Fibroblast of the aortic adventitia (primary cell): ENCODE measurements around the gene PDPN. TPM values are rescaled to one million over a fixed set of nuclear protein-coding genes. Genes with fewer than 3 reads are reported as not detected.

ENCODE experiments used
- DNase-seq: peaks from one replicate; pipeline ENCODE4 v3.0.0-alpha.2; 2010; ENCODE audit warnings: low read depth
- H3K4me3 ChIP-seq: 2 replicates; pipeline ENCODE4 v1.5.1; 2011; ENCODE audit warnings: low read depth, mild to moderate bottlenecking, control low read depth, low read length, moderate library complexity
- total RNA-seq: library from RNA; depleted of rRNA; stranded (reverse); fragments of >200 nt; gene quantifications from 2 replicates; pipeline ENCODE4 v1.2.3, GENCODE V29; 2012; ENCODE audit warnings: low replicate concordance
- TF ChIP-seq, protein P1 (sequence below): IDR thresholded peaks from 2 replicates; pipeline ENCODE4 v1.5.1; 2011; ENCODE audit warnings: mild to moderate bottlenecking, low read length, control low read depth, inconsistent platforms; ENCODE audit not compliant: insufficient read depth

Gene PDPN
- total RNA-seq, 1 donor: 2.0 TPM

DNA sequence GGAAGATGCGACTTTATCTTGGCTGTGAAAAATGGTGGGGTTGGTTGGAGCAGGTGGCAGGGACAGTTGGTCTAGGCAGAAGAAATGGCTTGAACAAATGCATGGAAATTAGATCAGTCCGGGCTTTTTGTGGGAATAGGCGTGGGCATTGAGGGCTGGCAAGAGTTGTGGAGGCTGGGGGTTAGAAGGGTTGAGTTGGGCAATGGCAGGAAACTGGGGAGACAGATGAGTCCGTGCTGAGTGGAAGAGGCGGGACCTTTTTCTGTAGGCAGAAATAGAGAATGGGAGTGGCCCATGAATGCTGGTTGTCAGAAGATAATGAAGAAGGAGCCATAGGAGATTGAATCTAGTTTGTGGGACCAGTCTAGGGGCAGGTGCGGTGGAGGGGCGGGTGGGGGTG, 6.9 kb downstream of the PDPN start:
- DNase-seq: no peak
- no peak overlapping the region for H3K4me3 ChIP-seq
- TF ChIP-seq, protein P1, sequence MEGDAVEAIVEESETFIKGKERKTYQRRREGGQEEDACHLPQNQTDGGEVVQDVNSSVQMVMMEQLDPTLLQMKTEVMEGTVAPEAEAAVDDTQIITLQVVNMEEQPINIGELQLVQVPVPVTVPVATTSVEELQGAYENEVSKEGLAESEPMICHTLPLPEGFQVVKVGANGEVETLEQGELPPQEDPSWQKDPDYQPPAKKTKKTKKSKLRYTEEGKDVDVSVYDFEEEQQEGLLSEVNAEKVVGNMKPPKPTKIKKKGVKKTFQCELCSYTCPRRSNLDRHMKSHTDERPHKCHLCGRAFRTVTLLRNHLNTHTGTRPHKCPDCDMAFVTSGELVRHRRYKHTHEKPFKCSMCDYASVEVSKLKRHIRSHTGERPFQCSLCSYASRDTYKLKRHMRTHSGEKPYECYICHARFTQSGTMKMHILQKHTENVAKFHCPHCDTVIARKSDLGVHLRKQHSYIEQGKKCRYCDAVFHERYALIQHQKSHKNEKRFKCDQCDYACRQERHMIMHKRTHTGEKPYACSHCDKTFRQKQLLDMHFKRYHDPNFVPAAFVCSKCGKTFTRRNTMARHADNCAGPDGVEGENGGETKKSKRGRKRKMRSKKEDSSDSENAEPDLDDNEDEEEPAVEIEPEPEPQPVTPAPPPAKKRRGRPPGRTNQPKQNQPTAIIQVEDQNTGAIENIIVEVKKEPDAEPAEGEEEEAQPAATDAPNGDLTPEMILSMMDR: no peak

DNA sequence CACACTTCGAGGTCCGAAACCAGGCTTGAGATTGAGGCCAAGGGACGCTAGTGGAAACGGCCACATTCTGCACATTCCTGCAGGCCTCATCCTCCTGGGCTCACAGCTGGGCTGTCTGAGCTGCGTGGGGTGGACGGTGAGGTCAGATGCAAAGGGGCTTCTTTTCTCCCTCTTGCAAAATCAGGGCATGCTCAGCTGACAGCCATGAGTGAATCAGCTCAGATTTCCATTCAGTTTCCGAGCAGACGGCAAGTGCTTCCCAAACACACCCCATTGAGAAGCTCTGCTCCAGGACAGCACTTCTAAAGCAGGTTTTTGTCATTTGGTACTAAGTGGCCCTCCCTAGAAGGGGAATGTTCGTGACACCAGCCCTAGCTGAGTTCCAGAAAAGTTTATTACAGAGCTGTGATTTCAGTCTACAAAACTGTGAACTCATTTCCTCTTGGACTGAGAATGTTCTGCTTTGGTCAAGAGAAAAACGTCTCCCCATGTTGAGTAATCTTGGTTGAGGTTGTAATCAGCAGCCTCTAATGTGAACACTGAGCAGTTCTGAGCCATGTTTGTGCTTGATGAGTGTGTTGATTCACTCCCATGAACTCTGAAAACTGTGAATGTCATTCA, 10.0 kb downstream of the PDPN start:
- H3K4me3 ChIP-seq: no peak overlapping the region
- TF ChIP-seq, protein P1: no peak
- DNase-seq: peak; percentile 79

DNA sequence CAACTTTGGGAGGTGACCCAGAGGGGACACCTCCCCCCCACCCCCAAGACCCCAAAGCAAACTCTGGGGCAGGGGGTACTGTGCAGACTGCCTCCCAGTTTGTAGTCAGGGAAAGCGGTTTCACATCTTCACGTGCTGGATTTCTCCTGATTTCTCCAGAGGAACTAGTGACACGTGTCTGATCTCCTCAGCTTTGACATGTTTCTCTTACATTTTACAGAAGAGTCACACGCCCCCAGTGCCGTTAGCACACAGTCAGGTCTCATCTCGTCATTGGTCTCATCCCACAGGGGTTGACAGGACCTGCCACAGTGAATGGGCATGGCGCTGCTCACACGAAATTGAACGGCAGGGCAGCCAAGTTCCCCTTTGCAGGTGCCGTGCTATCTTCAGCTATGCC, 11.8 kb downstream of the PDPN start:
- no peak overlapping the region for H3K4me3 ChIP-seq
- TF ChIP-seq, protein P1: no peak
- no peak for DNase-seq

DNA sequence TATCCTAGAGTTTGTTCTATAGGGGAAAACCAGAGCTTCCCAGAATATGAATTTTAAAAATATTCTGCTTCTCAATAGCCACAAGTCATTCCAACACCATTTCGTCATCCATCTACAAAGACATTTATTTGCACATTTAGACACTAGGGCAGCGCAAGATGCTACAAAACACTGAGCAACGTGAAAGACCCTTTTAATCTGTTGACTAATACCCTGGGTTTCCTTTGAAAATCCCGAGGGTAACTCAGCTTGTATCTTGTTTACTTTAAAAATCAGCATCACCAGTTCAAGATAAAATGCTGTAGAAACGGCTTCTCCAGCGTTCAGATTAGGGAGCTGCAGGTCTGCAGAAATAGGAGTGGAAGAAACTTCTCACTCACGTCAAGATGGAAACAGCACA, 13.5 kb downstream of the PDPN start:
- TF ChIP-seq, protein P1: no peak
- no peak overlapping the region for H3K4me3 ChIP-seq
- no peak for DNase-seq

DNA sequence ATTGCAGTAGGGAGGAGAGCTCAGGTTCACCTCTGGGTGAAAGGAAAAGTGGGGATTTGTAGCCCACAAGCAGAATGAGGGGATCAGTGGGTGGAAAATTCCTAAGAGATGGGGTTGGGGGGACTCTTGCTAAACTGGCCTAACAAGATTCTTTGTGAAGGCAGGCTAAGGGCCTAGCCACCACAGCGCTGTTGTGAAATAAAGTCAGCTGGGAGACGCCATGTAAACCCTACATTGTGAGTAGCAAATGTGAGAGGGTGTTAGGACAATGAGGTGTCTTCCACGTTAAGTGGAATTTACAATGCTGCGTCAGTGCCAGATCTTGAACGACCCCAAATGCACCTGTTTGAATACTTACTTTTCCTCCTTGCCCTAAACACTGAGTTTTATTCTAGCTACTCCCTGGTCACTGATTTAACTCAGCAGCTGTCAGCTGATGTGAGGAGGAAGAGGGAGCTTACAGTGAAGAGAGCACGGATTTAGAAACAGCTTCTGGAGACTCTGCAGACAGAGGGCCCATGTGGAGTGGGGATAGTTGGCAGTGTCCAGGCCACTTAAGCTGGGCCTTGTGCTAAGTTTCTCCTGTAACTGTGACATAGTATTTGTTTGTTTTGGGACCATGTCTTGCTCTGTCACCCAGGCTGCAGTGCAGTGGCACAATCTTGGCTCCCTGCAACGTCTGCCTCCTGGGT, 17.3 kb downstream of the PDPN start:
- TF ChIP-seq, protein P1: no peak
- no peak overlapping the region for H3K4me3 ChIP-seq
- no peak for DNase-seq

DNA sequence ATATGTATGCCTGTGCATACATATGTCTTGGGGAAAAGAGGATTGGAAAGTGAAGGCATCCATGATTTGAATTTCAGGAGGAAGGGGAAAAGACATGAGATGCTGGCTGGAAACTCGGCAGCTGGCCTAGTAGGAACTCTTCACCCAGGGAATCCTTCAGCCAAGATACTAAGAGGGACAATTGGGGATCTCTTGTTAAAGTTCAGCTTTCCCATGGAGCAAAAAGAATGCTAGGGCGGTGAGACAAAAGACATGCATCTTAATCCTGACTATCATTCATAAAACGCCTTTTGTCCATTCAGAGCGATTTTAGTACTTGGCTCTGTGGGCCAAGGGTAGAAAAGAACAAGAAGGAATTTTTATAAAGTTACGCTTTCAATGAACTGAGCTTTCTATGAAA, 20.5 kb downstream of the PDPN start:
- TF ChIP-seq, protein P1: no peak
- no peak overlapping the region for H3K4me3 ChIP-seq
- DNase-seq: no peak

DNA sequence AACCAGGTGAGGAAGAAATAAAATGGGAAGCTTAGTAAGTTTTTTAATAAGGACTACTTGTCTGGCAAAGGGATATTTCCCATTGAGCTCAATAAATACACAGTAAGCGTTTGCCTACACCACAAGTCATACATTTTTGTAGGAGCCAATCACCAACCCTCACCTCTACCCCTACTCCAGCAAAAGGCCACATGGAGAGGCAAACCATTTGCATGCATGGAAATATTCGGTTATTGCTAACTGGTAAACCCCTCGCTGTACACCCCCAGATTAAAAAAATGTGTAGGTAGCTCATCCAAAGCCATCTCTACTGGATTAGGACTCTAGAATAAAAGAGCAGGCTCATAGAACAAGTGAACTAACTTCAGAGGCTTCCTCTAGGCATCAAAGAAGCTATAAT, 21.1 kb downstream of the PDPN start:
- TF ChIP-seq, protein P1: no peak
- DNase-seq: no peak
- no peak overlapping the region for H3K4me3 ChIP-seq
